ENCODE measurements around the gene ZNF316. TPM values are rescaled to one million over a fixed set of nuclear protein-coding genes. Genes with fewer than 3 reads are reported as not detected.
"Not testable (repeated sequence)": the region's sequence is repeated elsewhere in the genome, so short reads cannot be mapped to it uniquely, and the experiment has no call there.

The ZNF316 gene
- total and polyA plus RNA-seq, 12 donors: 10.6 to 98.1 (median 29.6) TPM

DNA sequence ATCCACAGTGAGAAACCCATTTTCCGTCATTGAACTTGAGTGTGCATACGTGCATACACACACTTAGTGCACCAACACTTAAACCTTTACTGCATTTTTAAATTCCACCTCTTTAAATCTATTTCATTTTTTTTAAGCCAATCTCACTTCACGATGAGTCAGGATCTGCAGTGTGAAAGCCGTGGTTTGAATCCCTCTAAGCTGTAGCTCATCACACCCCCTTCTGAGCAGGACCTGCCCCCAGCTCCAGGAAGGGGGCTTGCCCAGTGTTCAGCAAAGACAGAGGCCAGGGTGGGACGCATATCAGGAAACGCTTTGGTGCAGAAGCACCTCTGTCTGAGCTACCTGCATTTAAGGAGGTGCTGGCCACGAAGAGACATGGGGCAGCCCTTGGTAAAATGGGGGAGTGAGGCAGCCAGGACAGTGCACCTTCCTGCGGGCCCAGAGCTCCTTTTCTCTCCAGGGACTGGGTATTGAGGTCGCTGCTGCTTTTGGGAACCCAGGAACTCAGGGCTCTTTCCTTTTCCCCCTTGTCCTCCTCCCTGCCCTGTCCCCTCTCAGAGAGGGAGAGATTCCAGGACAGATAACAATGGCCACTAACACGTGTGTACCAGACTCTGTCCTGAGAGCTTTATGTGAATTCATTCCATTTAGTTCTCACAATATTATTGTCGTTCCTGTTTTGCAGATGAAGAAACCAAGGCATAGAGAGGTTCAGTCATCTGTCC, 21.7 kb downstream of the ZNF316 start:
- DNase-seq: no peak
- Histone ChIP-seq H3K4me3 (no peak overlapping the region), H3K4me1 (replicated peaks in 1 of 2) (no peaks in the 10 kb centered on the region), H3K9me3 (replicated peaks in 1 of 3) (no peaks in the 10 kb centered on the region), H3K27ac (no peak overlapping the region), H3K27me3 (no peaks in the 10 kb centered on the region), H3K36me3 (replicated peaks in 1 of 2) (peaks cover 0 to 7% of the 10 kb centered on the region in 2 donors)
- TF ChIP-seq POLR2A (IDR thresholded peaks at IDR 0.05): no peak
- TF ChIP-seq, protein P1, sequence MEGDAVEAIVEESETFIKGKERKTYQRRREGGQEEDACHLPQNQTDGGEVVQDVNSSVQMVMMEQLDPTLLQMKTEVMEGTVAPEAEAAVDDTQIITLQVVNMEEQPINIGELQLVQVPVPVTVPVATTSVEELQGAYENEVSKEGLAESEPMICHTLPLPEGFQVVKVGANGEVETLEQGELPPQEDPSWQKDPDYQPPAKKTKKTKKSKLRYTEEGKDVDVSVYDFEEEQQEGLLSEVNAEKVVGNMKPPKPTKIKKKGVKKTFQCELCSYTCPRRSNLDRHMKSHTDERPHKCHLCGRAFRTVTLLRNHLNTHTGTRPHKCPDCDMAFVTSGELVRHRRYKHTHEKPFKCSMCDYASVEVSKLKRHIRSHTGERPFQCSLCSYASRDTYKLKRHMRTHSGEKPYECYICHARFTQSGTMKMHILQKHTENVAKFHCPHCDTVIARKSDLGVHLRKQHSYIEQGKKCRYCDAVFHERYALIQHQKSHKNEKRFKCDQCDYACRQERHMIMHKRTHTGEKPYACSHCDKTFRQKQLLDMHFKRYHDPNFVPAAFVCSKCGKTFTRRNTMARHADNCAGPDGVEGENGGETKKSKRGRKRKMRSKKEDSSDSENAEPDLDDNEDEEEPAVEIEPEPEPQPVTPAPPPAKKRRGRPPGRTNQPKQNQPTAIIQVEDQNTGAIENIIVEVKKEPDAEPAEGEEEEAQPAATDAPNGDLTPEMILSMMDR (IDR thresholded peaks at IDR 0.05): no peak
- intact Hi-C loops (cut with DNase I): no loop called here
- WGBS, 4 donors: 26 to 44% (median 30%) methylated on average over 9 to 11 of the region's 11 CpGs

DNA sequence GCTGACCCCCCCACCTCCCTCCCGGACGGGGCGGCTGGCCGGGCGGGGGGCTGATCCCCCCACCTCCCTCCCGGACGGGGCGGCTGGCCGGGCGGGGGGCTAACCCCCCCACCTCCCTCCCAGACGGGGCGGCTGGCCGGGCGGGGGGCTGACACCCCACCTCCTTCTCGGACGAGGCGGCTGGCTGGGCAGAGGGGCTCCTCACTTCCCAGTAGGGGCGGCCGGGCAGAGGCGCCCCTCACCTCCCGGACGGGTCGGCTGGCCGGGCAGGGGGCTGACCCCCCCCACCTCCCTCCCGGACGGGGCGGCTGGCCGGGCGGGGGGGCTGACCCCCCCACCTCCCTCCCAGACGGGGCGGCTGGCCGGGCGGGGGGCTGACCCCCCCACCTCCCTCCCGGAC, 33.7 kb downstream of the ZNF316 start:
- DNase-seq; H3K4me1 ChIP-seq (replicated peaks in 1 of 2); H3K27me3 ChIP-seq; intact Hi-C loops (cut with DNase I); H3K27ac ChIP-seq; H3K4me3 ChIP-seq; H3K36me3 ChIP-seq (replicated peaks in 1 of 2): not testable (repeated sequence)
- H3K9me3 ChIP-seq (replicated peaks in 1 of 3): peaks cover 3 to 39% (median 7%) of the 10 kb centered on the region in 3 donors
- WGBS, 4 donors: 94 to 99% methylated on average over 11 to 23 of the region's 34 CpGs; no CpG with 5 or more reads in 2 of the 4 donors

DNA sequence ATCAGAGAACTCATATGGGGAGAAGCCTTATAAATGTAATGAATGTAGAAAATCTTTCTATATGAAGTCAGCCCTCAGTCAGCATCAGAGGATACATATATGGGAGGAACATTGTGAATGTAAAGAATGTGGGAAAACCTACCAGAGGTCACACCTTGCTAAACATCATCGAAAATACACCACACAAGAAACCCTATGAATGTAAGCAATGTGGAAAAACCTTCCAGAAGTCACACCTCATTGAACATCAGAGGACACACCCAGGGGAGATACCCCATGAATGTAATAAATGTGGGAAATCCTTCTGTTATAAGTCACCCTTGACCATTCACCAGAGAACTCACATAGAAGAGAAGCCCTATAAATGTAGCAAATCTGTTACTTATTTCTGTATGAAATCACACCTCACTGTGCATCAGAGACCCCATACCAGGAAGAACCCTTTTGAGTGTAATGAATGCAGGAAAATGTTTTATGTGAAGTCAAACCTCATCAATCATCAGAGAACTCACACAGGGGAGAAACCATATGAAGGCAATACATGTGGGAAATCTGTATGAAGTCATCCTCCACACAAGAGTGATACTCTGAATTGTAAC, 38.8 kb downstream of the ZNF316 start:
- DNase-seq: no peak
- Histone ChIP-seq H3K4me3 (no peak overlapping the region), H3K27ac (no peak overlapping the region), H3K9me3 (replicated peaks in 1 of 3) (peaks cover 3 to 85% (median 8%) of the 10 kb centered on the region in 3 donors), H3K27me3 (no peaks in the 10 kb centered on the region), H3K4me1 (replicated peaks in 1 of 2) (no peaks in the 10 kb centered on the region), H3K36me3 (replicated peaks in 1 of 2) (no peaks in the 10 kb centered on the region)
- intact Hi-C loops (cut with DNase I): no loop called here
- 93 to 100% (median 94%) methylated on average over 1 of the region's 1 CpG for WGBS, 4 donors
- TF ChIP-seq, protein P1 (IDR thresholded peaks at IDR 0.05): no peak
- TF ChIP-seq POLR2A (IDR thresholded peaks at IDR 0.05): no peak

DNA sequence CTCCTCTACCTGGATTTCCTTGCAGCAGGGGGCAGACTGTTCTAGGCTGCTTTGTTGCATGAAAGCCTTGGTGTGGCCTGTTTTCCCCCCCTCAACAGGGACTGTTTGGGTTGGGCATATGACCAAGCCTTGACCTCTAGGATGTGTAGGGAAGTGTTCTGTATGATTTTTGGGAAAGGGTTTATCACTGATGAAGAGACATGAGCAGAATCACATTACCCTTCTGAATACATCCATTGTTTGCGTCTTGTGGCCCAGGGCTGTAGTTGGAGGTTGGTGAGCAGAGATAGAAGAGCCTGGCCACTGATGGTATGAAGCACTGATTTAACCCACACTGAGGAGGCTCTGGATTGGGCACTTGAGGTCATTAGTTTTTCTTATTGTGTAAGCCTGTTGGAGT, 43.0 kb downstream of the ZNF316 start:
- intact Hi-C loops (cut with DNase I): no loop called here
- DNase-seq: no peak
- Histone ChIP-seq H3K36me3 (replicated peaks in 1 of 2) (no peaks in the 10 kb centered on the region), H3K27ac (no peak overlapping the region), H3K4me3 (no peak overlapping the region), H3K27me3 (no peaks in the 10 kb centered on the region), H3K4me1 (replicated peaks in 1 of 2) (no peaks in the 10 kb centered on the region), H3K9me3 (replicated peaks in 1 of 3) (peaks cover 3 to 98% (median 13%) of the 10 kb centered on the region in 3 donors)
- 91 to 100% (median 91%) methylated on average over 1 of the region's 1 CpG; no CpG with 5 or more reads in 1 of the 4 donors for WGBS, 4 donors
- no peak for TF ChIP-seq POLR2A (IDR thresholded peaks at IDR 0.05)
- TF ChIP-seq, protein P1 (IDR thresholded peaks at IDR 0.05): no peak
